SK-N-SH (cell line): ENCODE data around the gene ZC3H12A. TPM values are rescaled to one million over a fixed set of nuclear protein-coding genes. Genes with fewer than 3 reads are reported as not detected.

Source experiments
- CTCF ChIA-PET: fragments of 300-600, 350-600 bp; formaldehyde crosslinking; extraction: SDS; loops from one replicate; lab custom pipeline; 2021; lab: Yijun Ruan, JAX
- POLR2A ChIA-PET: fragments of 350-600 bp; sonication (Branson Sonifier 250); formaldehyde crosslinking; extraction: SDS; loops from one replicate; lab custom pipeline; 2020; ENCODE audit warnings: antibody characterized with exemption, inconsistent platforms; lab: Yijun Ruan, JAX
- DNase-seq: peaks from one replicate; pipeline ENCODE4 v3.0.0; 2012
- H2AFZ ChIP-seq: fragments of 200-600 bp; sonication (generic); 2 replicates; pipeline ENCODE4 v1.8.1; 2016; ENCODE audit warnings: antibody characterized with exemption, mild to moderate bottlenecking, low read depth
- H3F3A ChIP-seq: fragments of 200-600 bp; sonication (generic); replicated peaks from 2 replicates; pipeline ENCODE3; 2016; ENCODE audit warnings: antibody characterized with exemption, mild to moderate bottlenecking; ENCODE audit not compliant: insufficient read depth
- H3K27ac ChIP-seq, 2 experiments: fragments of 200-500 bp in 1 of 2; fragments of 200-600 bp in 1 of 2; sonication (Bioruptor generic) in 1 of 2; sonication (generic), shearing (Covaris generic) in 1 of 2; 2 replicates each; pipeline versions ENCODE4 v1.5.1 to v1.6.1; 2014 to 2016; ENCODE audit warnings: low read depth in 2 of 2, inconsistent platforms in 1 of 2, low read length in 1 of 2, mild to moderate bottlenecking in 1 of 2, mixed read lengths in 1 of 2
- H3K27me3 ChIP-seq: fragments of 200-600 bp; sonication (generic), shearing (Covaris generic); 2 replicates; pipeline ENCODE4 v1.6.1; 2016; ENCODE audit warnings: mixed run types; ENCODE audit not compliant: insufficient read depth
- H3K36me3 ChIP-seq, 2 experiments: fragments of 200-500 bp in 1 of 2; fragments of 200-600 bp in 1 of 2; sonication (Bioruptor generic) in 1 of 2; sonication (generic) in 1 of 2; replicated peaks in 1 of 2; 2 replicates each; pipeline versions ENCODE3 to v1.5.1; 2014 to 2016; ENCODE audit warnings: low read length in 1 of 2, mild to moderate bottlenecking in 1 of 2; ENCODE audit not compliant: insufficient read depth in 2 of 2, control insufficient read depth in 1 of 2
- H3K4me1 ChIP-seq, 2 experiments: fragments of 200-500 bp in 1 of 2; fragments of 200-600 bp in 1 of 2; sonication (Bioruptor generic) in 1 of 2; sonication (generic), shearing (Covaris generic) in 1 of 2; 2 replicates each; pipeline versions ENCODE4 v1.5.1 to v1.6.1; 2014 to 2016; ENCODE audit warnings: low read depth in 1 of 2, low read length in 1 of 2, mixed run types in 1 of 2; ENCODE audit not compliant: insufficient read depth in 2 of 2, control insufficient read depth in 1 of 2
- H3K4me2 ChIP-seq: fragments of 200-600 bp; sonication (generic), shearing (Covaris generic); 2 replicates; pipeline ENCODE4 v1.6.1; 2017; ENCODE audit warnings: mixed run types
- H3K4me3 ChIP-seq, 2 experiments: fragments of 200-500 bp in 1 of 2; fragments of 200-600 bp in 1 of 2; sonication (Bioruptor generic) in 1 of 2; sonication (generic), shearing (Covaris generic) in 1 of 2; 2 replicates each; pipeline versions ENCODE4 v1.5.1 to v1.8.1; 2014 to 2016; ENCODE audit warnings: low read depth in 2 of 2, inconsistent platforms in 1 of 2, low read length in 1 of 2, mild to moderate bottlenecking in 1 of 2, mixed read lengths in 1 of 2, moderate library complexity in 1 of 2
- H3K79me2 ChIP-seq: fragments of 200-600 bp; sonication (generic); 2 replicates; pipeline ENCODE4 v1.8.1; 2017; ENCODE audit warnings: mild to moderate bottlenecking; ENCODE audit not compliant: insufficient read depth
- H3K9ac ChIP-seq: fragments of 200-600 bp; sonication (generic); 2 replicates; pipeline ENCODE4 v1.6.1; 2017; ENCODE audit warnings: mixed run types
- H3K9me2 ChIP-seq: fragments of 200-600 bp; sonication (generic); 2 replicates; pipeline ENCODE4 v1.6.1; 2017; ENCODE audit warnings: mixed run types
- H3K9me3 ChIP-seq: fragments of 200-600 bp; sonication (generic); 2 replicates; pipeline ENCODE4 v1.6.1; 2017; ENCODE audit warnings: mixed run types, mild to moderate bottlenecking, moderate library complexity
- H4K20me1 ChIP-seq: fragments of 200-600 bp; sonication (generic); 2 replicates; pipeline ENCODE4 v1.6.1; 2017; ENCODE audit warnings: mild to moderate bottlenecking, mixed run types; ENCODE audit not compliant: insufficient read depth
- ELF1 ChIP-seq: IDR thresholded peaks from 2 replicates; pipeline ENCODE4 v1.4.0; 2012
- FOXJ3 ChIP-seq: sonication (generic); formaldehyde crosslinking; IDR thresholded peaks from 2 replicates; pipeline ENCODE4 v1.5.1; 2020; ENCODE audit warnings: mild to moderate bottlenecking, missing genetic modification reagents
- GATA2 ChIP-seq: sonication (generic); formaldehyde crosslinking; IDR thresholded peaks from 2 replicates; pipeline ENCODE4 v1.5.0; 2020; ENCODE audit warnings: mild to moderate bottlenecking, missing genetic modification reagents
- IRF3 ChIP-seq: fragments of 150-350 bp; IDR thresholded peaks from 2 replicates; pipeline ENCODE4 v1.6.1; 2016; ENCODE audit warnings: mild to moderate bottlenecking, low read depth, low read length
- MAX ChIP-seq: IDR thresholded peaks from 2 replicates; pipeline ENCODE4 v1.4.0; 2012; ENCODE audit warnings: low read depth
- MXI1 ChIP-seq: IDR thresholded peaks from 2 replicates; pipeline ENCODE4 v1.6.1; 2012; ENCODE audit warnings: mild to moderate bottlenecking, low read depth, low read length, improper control_type of control experiment
- NRF1 ChIP-seq: IDR thresholded peaks from 2 replicates; pipeline ENCODE4 v1.6.1; 2012; ENCODE audit warnings: low read depth, mild to moderate bottlenecking, low read length
- POLR2AphosphoS5 ChIP-seq: IDR thresholded peaks from 2 replicates; pipeline ENCODE4 v1.6.1; 2012; ENCODE audit warnings: low read depth, low read length
- RAD21 ChIP-seq: IDR thresholded peaks from 2 replicates; pipeline ENCODE4 v1.6.1; 2012; ENCODE audit warnings: mild to moderate bottlenecking, low read length
- RCOR1 ChIP-seq: fragments of 150-350 bp; IDR thresholded peaks from 2 replicates; pipeline ENCODE4 v1.6.1; 2017; ENCODE audit warnings: antibody characterized with exemption, low read length
- REST ChIP-seq: IDR thresholded peaks from 2 replicates; pipeline ENCODE4 v1.6.1; 2012; ENCODE audit warnings: mild to moderate bottlenecking, low read depth, low read length, moderate library complexity
- RFX5 ChIP-seq: IDR thresholded peaks from 2 replicates; pipeline ENCODE4 v1.6.1; 2012; ENCODE audit warnings: mild to moderate bottlenecking, improper control_type of control experiment, low read length
- SIN3A ChIP-seq: IDR thresholded peaks from 2 replicates; pipeline ENCODE4 v1.6.1; 2012; ENCODE audit warnings: low read depth, mild to moderate bottlenecking, low read length, moderate library complexity, borderline replicate concordance
- TAF1 ChIP-seq: IDR thresholded peaks from 2 replicates; pipeline ENCODE4 v1.6.1; 2012; ENCODE audit warnings: low read depth, mild to moderate bottlenecking, low read length, moderate library complexity, borderline replicate concordance
- USF2 ChIP-seq: fragments of 150-350 bp; IDR thresholded peaks from 2 replicates; pipeline ENCODE4 v1.6.1; 2017; ENCODE audit warnings: antibody characterized with exemption, low read length, low read depth, borderline replicate concordance
- YY1 ChIP-seq: IDR thresholded peaks from 2 replicates; pipeline ENCODE4 v1.4.0; 2012; ENCODE audit warnings: low read depth, mild to moderate bottlenecking
- ZBTB33 ChIP-seq: IDR thresholded peaks from 2 replicates; pipeline ENCODE4 v1.4.0; 2012; ENCODE audit warnings: low read depth, borderline replicate concordance
- WGBS: methylation state at CpG from one replicate; pipeline ENCODE4 v1.1.6; 2017; ENCODE audit warnings: low lambda C conversion rate; 5-methylcytosine and 5-hydroxymethylcytosine counted together
- polyA plus RNA-seq, 3 experiments: library from polyadenylated mRNA; depleted of rRNA; stranded (reverse); fragments of >200 nt; gene quantifications; 2 replicates each; pipeline ENCODE4 v1.2.3, GENCODE V29; 2012
- TF ChIP-seq, protein P1 (sequence below): IDR thresholded peaks from 2 replicates; pipeline ENCODE4; 2012

Gene ZC3H12A
- polyA plus RNA-seq, 1 of the 3 experiments (the other 2 are of a cell fraction): 8.9 TPM

- TF ChIP-seq RAD21 (no peak), ZBTB33 (no peak), NRF1 (no peak), ELF1 (no peak), REST (no peak), RFX5 (no peak), TAF1 (no peak), RCOR1 (no peak), MXI1 (no peak), FOXJ3 (CRISPR knock-in tag) (no peak), YY1 (no peak), GATA2 (no peak), USF2 (no peak), POLR2AphosphoS5 (no peak), IRF3 (no peak), SIN3A (no peak), MAX (no peak)
- TF ChIP-seq, protein P1, sequence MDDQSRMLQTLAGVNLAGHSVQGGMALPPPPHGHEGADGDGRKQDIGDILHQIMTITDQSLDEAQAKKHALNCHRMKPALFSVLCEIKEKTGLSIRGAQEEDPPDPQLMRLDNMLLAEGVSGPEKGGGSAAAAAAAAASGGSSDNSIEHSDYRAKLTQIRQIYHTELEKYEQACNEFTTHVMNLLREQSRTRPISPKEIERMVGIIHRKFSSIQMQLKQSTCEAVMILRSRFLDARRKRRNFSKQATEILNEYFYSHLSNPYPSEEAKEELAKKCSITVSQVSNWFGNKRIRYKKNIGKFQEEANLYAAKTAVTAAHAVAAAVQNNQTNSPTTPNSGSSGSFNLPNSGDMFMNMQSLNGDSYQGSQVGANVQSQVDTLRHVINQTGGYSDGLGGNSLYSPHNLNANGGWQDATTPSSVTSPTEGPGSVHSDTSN: no peak
- Histone ChIP-seq H3K4me3 (no peak overlapping the region), H3K4me1 (peaks cover 9 to 10% of the 10 kb centered on the region in 2 experiments; a peak in 3 of 4 replicates), H3K9me2 (no peaks in the 10 kb centered on the region), H2AFZ (no peak overlapping the region), H3F3A (peaks cover 28% of the 10 kb centered on the region), H3K27ac (no peak overlapping the region), H4K20me1 (no peaks in the 10 kb centered on the region), H3K27me3 (no peaks in the 10 kb centered on the region), H3K36me3 (peaks cover 21 to 42% of the 10 kb centered on the region in 2 experiments), H3K4me2 (no peak overlapping the region), H3K9me3 (no peaks in the 10 kb centered on the region), H3K9ac (no peak overlapping the region), H3K79me2 (peaks cover 37% of the 10 kb centered on the region)
- WGBS: 96% methylated on average over 5 of the region's 5 CpGs
- ChIA-PET CTCF (interaction anchor here (1.5 to 4.2 kb wide), 2 partner anchors 7 to 15 kb away, joined by 4 to 32 read pairs; no protein-coding TSS in a partner anchor), POLR2A (no interaction called here)
- DNase-seq: no peak
These were observed 27.3 kb downstream of the ZC3H12A start for GRCh38 chr1:37501661-37502060.
